OCI-LY7 (cell line): ENCODE data around the gene SDF4. TPM values are rescaled to one million over a fixed set of nuclear protein-coding genes. Genes with fewer than 3 reads are reported as not detected.
A peak's percentile ranks its signal among the peaks of the same experiment; 100 is the strongest.

Experiments
- BruUV-seq: library from RNA; stranded (reverse); fragments of 400-500 nt; replicated peaks from 2 replicates; lab custom pipeline; 2021; lab: Mats Ljungman, UMichigan
- CTCF ChIA-PET: fragments of 300-600 bp; sonication (Branson Sonifier 250); formaldehyde crosslinking; loops from one replicate; lab custom pipeline; 2022; ENCODE audit warnings: antibody characterized with exemption; ENCODE audit not compliant: unreplicated experiment; lab: Charles Lee
- POLR2A ChIA-PET: fragments of 300-600 bp; sonication (Branson Sonifier 250); formaldehyde crosslinking; loops from one replicate; lab custom pipeline; 2022; ENCODE audit warnings: antibody characterized with exemption; lab: Charles Lee
- DNase-seq: peaks from one replicate; pipeline ENCODE4 v3.0.0-alpha.2; 2015; ENCODE audit warnings: low spot score
- H2AFZ ChIP-seq: fragments of 200-600 bp; sonication (generic), shearing (Covaris generic); 2 replicates; pipeline ENCODE4 v1.6.1; 2014; ENCODE audit warnings: mild to moderate bottlenecking, antibody characterized with exemption, low read length, moderate library complexity
- H3K27ac ChIP-seq: fragments of 200-600 bp; sonication (generic); 2 replicates; pipeline ENCODE4 v1.5.1; 2014; ENCODE audit warnings: mixed run types, low read depth, mild to moderate bottlenecking, moderate library complexity, low read length, inconsistent platforms; ENCODE audit not compliant: poor library complexity, severe bottlenecking
- H3K36me3 ChIP-seq: fragments of 200-600 bp; sonication (generic); 2 replicates; pipeline ENCODE4 v1.6.1; 2014; ENCODE audit warnings: mild to moderate bottlenecking, antibody characterized with exemption, low read length, moderate library complexity, mixed read lengths; ENCODE audit not compliant: insufficient read depth
- H3K4me1 ChIP-seq: fragments of 200-600 bp; sonication (generic); 2 replicates; pipeline ENCODE4 v1.5.1; 2014; ENCODE audit warnings: mild to moderate bottlenecking, low read length; ENCODE audit not compliant: insufficient read depth, poor library complexity, severe bottlenecking
- H3K4me2 ChIP-seq: fragments of 200-600 bp; sonication (generic); 2 replicates; pipeline ENCODE4 v1.6.1; 2014; ENCODE audit warnings: mild to moderate bottlenecking, low read length
- H3K4me3 ChIP-seq: fragments of 200-600 bp; sonication (generic); 2 replicates; pipeline ENCODE4 v1.5.1; 2014; ENCODE audit warnings: mild to moderate bottlenecking, low read depth, low read length; ENCODE audit not compliant: poor library complexity, severe bottlenecking
- H3K79me2 ChIP-seq: fragments of 200-600 bp; sonication (generic); 2 replicates; pipeline ENCODE4 v1.6.1; 2016; ENCODE audit warnings: low read depth, mild to moderate bottlenecking, low read length, moderate library complexity, mixed read lengths; ENCODE audit not compliant: insufficient read depth
- H3K9me2 ChIP-seq: fragments of 200-600 bp; sonication (generic); 2 replicates; pipeline ENCODE4 v1.6.1; 2016; ENCODE audit warnings: mild to moderate bottlenecking, low read length, mixed read lengths; ENCODE audit not compliant: insufficient read depth
- H3K9me3 ChIP-seq: fragments of 200-600 bp; sonication (generic); 2 replicates; pipeline ENCODE4 v1.6.1; 2014; ENCODE audit warnings: mild to moderate bottlenecking, mixed run types, low read length, mixed read lengths
- H4K20me1 ChIP-seq: fragments of 200-600 bp; sonication (generic); 2 replicates; pipeline ENCODE4 v1.6.1; 2014; ENCODE audit warnings: mild to moderate bottlenecking, antibody characterized with exemption, low read length, moderate library complexity, mixed read lengths; ENCODE audit not compliant: insufficient read depth
- EZH2phosphoT487 ChIP-seq: fragments of 200-600 bp; sonication (generic); IDR thresholded peaks from 2 replicates; pipeline ENCODE4 v1.6.1; 2018; ENCODE audit warnings: low read depth, borderline replicate concordance, mild to moderate bottlenecking, mixed run types, antibody characterized with exemption, low read length, moderate library complexity, mixed read lengths
- intact Hi-C: fragments of 100-400 bp; cut with micrococcal nuclease; formaldehyde crosslinking; loops from one replicate; pipeline ENCODE4 v1.10.0; 2022; ENCODE audit not compliant: unreplicated experiment
- microRNA-seq: library from miRNA; unstranded; fragments of <30 nt; microRNA quantifications from one replicate; pipeline ENCODE4 v1.2.0, GENCODE V29; 2022; ENCODE audit warnings: borderline replicate concordance
- small RNA-seq: library from RNA; depleted of rRNA; stranded (forward); fragments of <200 nt; gene quantifications from one replicate; pipeline ENCODE3, GENCODE V24; 2014
- total RNA-seq, 2 experiments: library from RNA; depleted of rRNA in 1 of 2; stranded (reverse); fragments of >200 nt in 1 of 2; shearing (Covaris generic) in 1 of 2; gene quantifications; 2 replicates each; pipeline ENCODE4 v1.2.3, GENCODE V29; 2014 to 2022
- TF ChIP-seq, protein P1 (sequence below): fragments of 200-600 bp; sonication (generic); conservative IDR thresholded peaks from 2 replicates; pipeline ENCODE4 v1.5.1; 2014; ENCODE audit warnings: mild to moderate bottlenecking, antibody characterized with exemption, low read length, moderate library complexity, mixed read lengths

Gene SDF4
- total RNA-seq, 2 experiments from 2014 or later = 47.7 to 85.7 TPM

DNA sequence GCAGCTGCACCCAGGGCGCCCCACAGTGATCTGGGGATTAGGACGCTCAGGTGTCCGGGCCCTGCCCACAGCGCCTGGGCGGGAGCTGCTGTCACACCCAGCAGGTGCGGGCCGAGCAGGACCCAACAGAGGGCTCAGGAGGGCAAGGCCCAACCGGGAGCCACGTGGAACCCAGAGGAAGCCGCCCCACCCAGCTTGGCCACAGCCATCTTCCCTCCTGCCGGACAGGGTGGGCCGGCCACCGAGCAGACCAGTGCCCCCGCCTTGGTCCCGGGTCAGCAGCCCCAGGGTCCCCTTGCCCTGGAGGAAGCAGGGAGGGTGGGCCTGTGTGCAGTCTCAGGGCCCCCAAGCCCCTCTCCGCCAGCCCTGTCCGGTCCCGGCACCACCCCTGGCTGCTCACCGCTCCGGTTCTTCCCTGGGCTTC, 64.4 kb downstream of the SDF4 start:
- CTCF ChIA-PET = no interaction called here
- H3K9me2 ChIP-seq = no peaks in the 10 kb centered on the region
- H3K4me3 ChIP-seq = no peak overlapping the region
- H4K20me1 ChIP-seq = no peaks in the 10 kb centered on the region
- H3K36me3 ChIP-seq = no peaks in the 10 kb centered on the region
- no peak overlapping the region for H3K4me2 ChIP-seq
- no peaks in the 10 kb centered on the region for H3K4me1 ChIP-seq
- TF ChIP-seq, protein P1, sequence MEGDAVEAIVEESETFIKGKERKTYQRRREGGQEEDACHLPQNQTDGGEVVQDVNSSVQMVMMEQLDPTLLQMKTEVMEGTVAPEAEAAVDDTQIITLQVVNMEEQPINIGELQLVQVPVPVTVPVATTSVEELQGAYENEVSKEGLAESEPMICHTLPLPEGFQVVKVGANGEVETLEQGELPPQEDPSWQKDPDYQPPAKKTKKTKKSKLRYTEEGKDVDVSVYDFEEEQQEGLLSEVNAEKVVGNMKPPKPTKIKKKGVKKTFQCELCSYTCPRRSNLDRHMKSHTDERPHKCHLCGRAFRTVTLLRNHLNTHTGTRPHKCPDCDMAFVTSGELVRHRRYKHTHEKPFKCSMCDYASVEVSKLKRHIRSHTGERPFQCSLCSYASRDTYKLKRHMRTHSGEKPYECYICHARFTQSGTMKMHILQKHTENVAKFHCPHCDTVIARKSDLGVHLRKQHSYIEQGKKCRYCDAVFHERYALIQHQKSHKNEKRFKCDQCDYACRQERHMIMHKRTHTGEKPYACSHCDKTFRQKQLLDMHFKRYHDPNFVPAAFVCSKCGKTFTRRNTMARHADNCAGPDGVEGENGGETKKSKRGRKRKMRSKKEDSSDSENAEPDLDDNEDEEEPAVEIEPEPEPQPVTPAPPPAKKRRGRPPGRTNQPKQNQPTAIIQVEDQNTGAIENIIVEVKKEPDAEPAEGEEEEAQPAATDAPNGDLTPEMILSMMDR = no peak
- no peak for TF ChIP-seq EZH2phosphoT487
- H2AFZ ChIP-seq = no peak overlapping the region
- POLR2A ChIA-PET = no interaction called here
- no peak overlapping the region for H3K27ac ChIP-seq
- no peaks in the 10 kb centered on the region for H3K9me3 ChIP-seq
- H3K79me2 ChIP-seq = no peaks in the 10 kb centered on the region
- no peak for DNase-seq
- intact Hi-C loops = no loop called here
- BruUV-seq = no TSS peak

Small RNA genes within 50 kb of the gene (microRNA-seq; reads per million reads assigned to microRNA genes)
- gene MIR200A (47.7 reads per million, percentile 43 among the genes with 10 or more reads in this experiment), gene MIR200B (144 reads per million, percentile 62 among the genes with 10 or more reads in this experiment), gene MIR429 (15.1 reads per million, percentile 23 among the genes with 10 or more reads in this experiment)

Small RNA genes within 50 kb of the gene (small RNA-seq; reads per million reads assigned to genes)
- gene MIR200A (not detected), gene MIR200B (not detected), gene MIR429 (not detected)

Other genes with a start within 250 kb of the SDF4 start
- gene PERM1, start 249.9 kb downstream of the SDF4 start, total RNA-seq (2014; rRNA removed; shearing (Covaris generic)) = not detected in 2 replicates
- gene PERM1, start 249.9 kb downstream of the SDF4 start, total RNA-seq (2022) = not detected in 2 replicates
- not detected in 2 replicates for gene HES4, start 231.9 kb downstream of the SDF4 start, total RNA-seq (2014; rRNA removed; shearing (Covaris generic))
- gene HES4, start 231.9 kb downstream of the SDF4 start, total RNA-seq (2022) = not detected in 2 replicates
- gene ISG15, start 218.5 kb downstream of the SDF4 start, total RNA-seq (2014; rRNA removed; shearing (Covaris generic)) = 99.9 and 110 TPM in 2 replicates
- 53.4 and 65.4 TPM in 2 replicates for gene ISG15, start 218.5 kb downstream of the SDF4 start, total RNA-seq (2022)
- 2.2 and 2.7 TPM in 2 replicates for gene AGRN, start 211.9 kb downstream of the SDF4 start, total RNA-seq (2014; rRNA removed; shearing (Covaris generic))
- 9.1 and 9.8 TPM in 2 replicates for gene AGRN, start 211.9 kb downstream of the SDF4 start, total RNA-seq (2022)
- not detected in 2 replicates for gene RNF223, start 157.7 kb downstream of the SDF4 start, total RNA-seq (2014; rRNA removed; shearing (Covaris generic))
- gene RNF223, start 157.7 kb downstream of the SDF4 start, total RNA-seq (2022) = not detected in 2 replicates
- gene C1orf159, start 115.9 kb downstream of the SDF4 start, total RNA-seq (2014; rRNA removed; shearing (Covaris generic)) = 13.1 and 27.6 TPM in 2 replicates
- 24.1 and 24.5 TPM in 2 replicates for gene C1orf159, start 115.9 kb downstream of the SDF4 start, total RNA-seq (2022)
- gene TTLL10, start 58.1 kb downstream of the SDF4 start, total RNA-seq (2014; rRNA removed; shearing (Covaris generic)) = not detected in 2 replicates
- gene TTLL10, start 58.1 kb downstream of the SDF4 start, total RNA-seq (2022) = not detected in 2 replicates
- not detected in 2 replicates for gene TNFRSF18, start 25.4 kb downstream of the SDF4 start, total RNA-seq (2014; rRNA removed; shearing (Covaris generic))
- not detected in 2 replicates for gene TNFRSF18, start 25.4 kb downstream of the SDF4 start, total RNA-seq (2022)
- gene TNFRSF4, start 17.8 kb downstream of the SDF4 start, total RNA-seq (2014; rRNA removed; shearing (Covaris generic)) = not detected in 2 replicates
- gene TNFRSF4, start 17.8 kb downstream of the SDF4 start, total RNA-seq (2022) = 1.1 and 1.4 TPM in 2 replicates
- 36.2 and 37.7 TPM in 2 replicates for gene B3GALT6, start 236 bp upstream of the SDF4 start, total RNA-seq (2014; rRNA removed; shearing (Covaris generic))
- gene B3GALT6, start 236 bp upstream of the SDF4 start, total RNA-seq (2022) = 25.0 and 27.1 TPM in 2 replicates
- gene C1QTNF12, start 14.7 kb upstream of the SDF4 start, total RNA-seq (2014; rRNA removed; shearing (Covaris generic)) = 0.49 and 1.8 TPM in 2 replicates
- 6.1 and 7.0 TPM in 2 replicates for gene C1QTNF12, start 14.7 kb upstream of the SDF4 start, total RNA-seq (2022)
- gene UBE2J2, start 41.9 kb upstream of the SDF4 start, total RNA-seq (2014; rRNA removed; shearing (Covaris generic)) = 61.6 and 69.2 TPM in 2 replicates
- gene UBE2J2, start 41.9 kb upstream of the SDF4 start, total RNA-seq (2022) = 87.0 and 88.7 TPM in 2 replicates
- 3.9 and 6.2 TPM in 2 replicates for gene SCNN1D, start 48.4 kb upstream of the SDF4 start, total RNA-seq (2014; rRNA removed; shearing (Covaris generic))
- 11.3 and 12.7 TPM in 2 replicates for gene SCNN1D, start 48.4 kb upstream of the SDF4 start, total RNA-seq (2022)
- gene ACAP3, start 75.9 kb upstream of the SDF4 start, total RNA-seq (2014; rRNA removed; shearing (Covaris generic)) = 26.3 and 26.8 TPM in 2 replicates
- gene ACAP3, start 75.9 kb upstream of the SDF4 start, total RNA-seq (2022) = 47.6 and 47.7 TPM in 2 replicates
- gene PUSL1, start 76.6 kb upstream of the SDF4 start, total RNA-seq (2014; rRNA removed; shearing (Covaris generic)) = 41.8 and 57.1 TPM in 2 replicates
- gene PUSL1, start 76.6 kb upstream of the SDF4 start, total RNA-seq (2022) = 31.3 and 32.2 TPM in 2 replicates
- 128 and 142 TPM in 2 replicates for gene INTS11, start 92.7 kb upstream of the SDF4 start, total RNA-seq (2014; rRNA removed; shearing (Covaris generic))
- 146 and 162 TPM in 2 replicates for gene INTS11, start 92.7 kb upstream of the SDF4 start, total RNA-seq (2022)
- 16.6 and 18.5 TPM in 2 replicates for gene CPTP, start 92.8 kb upstream of the SDF4 start, total RNA-seq (2014; rRNA removed; shearing (Covaris generic))
- gene CPTP, start 92.8 kb upstream of the SDF4 start, total RNA-seq (2022) = 20.3 and 20.6 TPM in 2 replicates
- gene TAS1R3, start 99.3 kb upstream of the SDF4 start, total RNA-seq (2014; rRNA removed; shearing (Covaris generic)) = 0.41 and 1.1 TPM in 2 replicates
- gene TAS1R3, start 99.3 kb upstream of the SDF4 start, total RNA-seq (2022) = 0.99 and 1.2 TPM in 2 replicates
- gene DVL1, start 117.4 kb upstream of the SDF4 start, total RNA-seq (2014; rRNA removed; shearing (Covaris generic)) = 41.7 and 47.1 TPM in 2 replicates
- gene DVL1, start 117.4 kb upstream of the SDF4 start, total RNA-seq (2022) = 27.8 and 30.7 TPM in 2 replicates
- gene MXRA8, start 126.6 kb upstream of the SDF4 start, total RNA-seq (2014; rRNA removed; shearing (Covaris generic)) = not detected in 2 replicates
- not detected in 2 replicates for gene MXRA8, start 126.6 kb upstream of the SDF4 start, total RNA-seq (2022)
- gene AURKAIP1, start 143.2 kb upstream of the SDF4 start, total RNA-seq (2014; rRNA removed; shearing (Covaris generic)) = 156 and 163 TPM in 2 replicates
- 145 and 172 TPM in 2 replicates for gene AURKAIP1, start 143.2 kb upstream of the SDF4 start, total RNA-seq (2022)
- 297 and 307 TPM in 2 replicates for gene CCNL2, start 167.3 kb upstream of the SDF4 start, total RNA-seq (2014; rRNA removed; shearing (Covaris generic))
- 213 and 238 TPM in 2 replicates for gene CCNL2, start 167.3 kb upstream of the SDF4 start, total RNA-seq (2022)
- gene MRPL20, start 175.3 kb upstream of the SDF4 start, total RNA-seq (2014; rRNA removed; shearing (Covaris generic)) = 165 and 196 TPM in 2 replicates
- gene MRPL20, start 175.3 kb upstream of the SDF4 start, total RNA-seq (2022) = 116 and 143 TPM in 2 replicates
- gene ANKRD65, start 189.3 kb upstream of the SDF4 start, total RNA-seq (2014; rRNA removed; shearing (Covaris generic)) = not detected in 2 replicates
- not detected in 2 replicates for gene ANKRD65, start 189.3 kb upstream of the SDF4 start, total RNA-seq (2022)
- gene VWA1, start 203.7 kb upstream of the SDF4 start, total RNA-seq (2014; rRNA removed; shearing (Covaris generic)) = not detected in 2 replicates
- not detected in 2 replicates for gene VWA1, start 203.7 kb upstream of the SDF4 start, total RNA-seq (2022)
- gene ATAD3C, start 217.7 kb upstream of the SDF4 start, total RNA-seq (2014; rRNA removed; shearing (Covaris generic)) = 1.6 TPM in 1 of 2 replicates, not detected in the other
- 2.1 and 3.0 TPM in 2 replicates for gene ATAD3C, start 217.7 kb upstream of the SDF4 start, total RNA-seq (2022)
- gene ATAD3B, start 239.8 kb upstream of the SDF4 start, total RNA-seq (2014; rRNA removed; shearing (Covaris generic)) = 43.8 and 54.9 TPM in 2 replicates
- gene ATAD3B, start 239.8 kb upstream of the SDF4 start, total RNA-seq (2022) = 54.3 and 62.4 TPM in 2 replicates